ENCODE measurements around the gene CD68.

The CD68 gene

GRCh38 chr17:7563115-7563869, 16.1 kb upstream of the CD68 start:
- ATAC-seq (replicated peaks) (no peak), DNase-seq (no peak)
- peaks cover 24 to 28% of the 10 kb centered on the region in 2 donors for H3K4me1 Mint-ChIP-seq (ENCODE audit: low read depth in 2 of 2)
- H3K27ac Mint-ChIP-seq = peak overlapping the region in 1 of 2 donors; percentile 98
- H3K27me3 Mint-ChIP-seq = no peaks in the 10 kb centered on the region
- H3K36me3 Mint-ChIP-seq (ENCODE audit: insufficient read depth) = peaks cover 55% of the 10 kb centered on the region
- H3K9me3 Mint-ChIP-seq = no peaks in the 10 kb centered on the region
- peak overlapping the region; percentile 95 for H3K4me3 Mint-ChIP-seq

DNA sequence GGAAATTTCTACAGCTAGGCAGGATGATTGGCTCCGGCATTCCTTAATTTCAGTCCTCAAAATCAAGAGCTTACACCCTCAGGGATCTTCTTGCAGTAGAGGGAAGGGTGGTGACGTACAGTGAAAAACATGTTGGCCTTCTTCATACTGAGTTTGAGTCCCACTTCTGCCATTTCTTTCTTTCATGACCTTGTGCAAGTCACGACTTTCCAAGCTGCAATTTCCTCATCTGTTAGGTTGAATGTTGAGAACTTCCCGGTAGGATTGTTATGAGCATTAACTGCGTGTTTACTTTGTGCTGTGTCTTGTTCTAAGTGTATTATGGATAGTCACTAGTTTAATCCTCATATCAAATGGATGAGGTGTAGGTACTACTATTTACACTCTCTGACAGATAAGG, 9.9 kb upstream of the CD68 start:
- H3K27me3 Mint-ChIP-seq = no peaks in the 10 kb centered on the region
- no peak for ATAC-seq (replicated peaks)
- H3K27ac Mint-ChIP-seq = no peak overlapping the region
- H3K4me1 Mint-ChIP-seq (ENCODE audit: low read depth in 2 of 2) = peaks cover 18 to 22% of the 10 kb centered on the region in 2 donors
- peaks cover 63% of the 10 kb centered on the region for H3K36me3 Mint-ChIP-seq (ENCODE audit: insufficient read depth)
- no peak for DNase-seq
- H3K4me3 Mint-ChIP-seq = no peak overlapping the region
- H3K9me3 Mint-ChIP-seq = no peaks in the 10 kb centered on the region

DNA sequence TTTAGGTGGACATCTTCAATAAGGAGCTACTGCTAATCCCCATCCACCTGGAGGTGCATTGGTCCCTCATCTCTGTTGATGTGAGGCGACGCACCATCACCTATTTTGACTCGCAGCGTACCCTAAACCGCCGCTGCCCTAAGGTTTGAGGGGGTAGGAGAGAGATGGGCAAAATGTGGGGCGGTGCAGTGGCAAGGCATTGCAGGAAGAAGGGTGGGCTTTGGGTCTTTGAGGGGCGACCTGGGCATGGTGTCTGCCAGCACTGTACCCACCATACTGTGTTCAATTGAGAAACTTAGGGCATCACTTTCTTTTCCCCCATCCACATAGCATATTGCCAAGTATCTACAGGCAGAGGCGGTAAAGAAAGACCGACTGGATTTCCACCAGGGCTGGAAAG, 9.1 kb upstream of the CD68 start:
- H3K27ac Mint-ChIP-seq = no peak overlapping the region
- no peak overlapping the region for H3K4me3 Mint-ChIP-seq
- H3K27me3 Mint-ChIP-seq = no peaks in the 10 kb centered on the region
- peaks cover 66% of the 10 kb centered on the region for H3K36me3 Mint-ChIP-seq (ENCODE audit: insufficient read depth)
- ATAC-seq (replicated peaks) = no peak
- peaks cover 22 to 26% of the 10 kb centered on the region in 2 donors for H3K4me1 Mint-ChIP-seq (ENCODE audit: low read depth in 2 of 2)
- no peak for DNase-seq
- H3K9me3 Mint-ChIP-seq = no peaks in the 10 kb centered on the region

GRCh38 chr17:7572338-7572587, 7.2 kb upstream of the CD68 start:
- Mint-ChIP-seq H3K36me3 (ENCODE audit: insufficient read depth) (peaks cover 66% of the 10 kb centered on the region), H3K27ac (peak overlapping the region; percentile 100), H3K27me3 (no peaks in the 10 kb centered on the region), H3K4me3 (peak overlapping the region; percentile 98 to 100), H3K9me3 (no peaks in the 10 kb centered on the region), H3K4me1 (ENCODE audit: low read depth in 2 of 2) (peaks cover 29 to 30% of the 10 kb centered on the region in 2 donors)
- DNase-seq (no peak), ATAC-seq (replicated peaks) (no peak)

GRCh38 chr17:7572588-7573323, 6.7 kb upstream of the CD68 start:
- H3K4me3 Mint-ChIP-seq = peak overlapping the region; percentile 98 to 100
- peak; percentile 79 for ATAC-seq (replicated peaks)
- peaks cover 68% of the 10 kb centered on the region for H3K36me3 Mint-ChIP-seq (ENCODE audit: insufficient read depth)
- no peaks in the 10 kb centered on the region for H3K9me3 Mint-ChIP-seq
- peaks cover 29 to 30% of the 10 kb centered on the region in 2 donors for H3K4me1 Mint-ChIP-seq (ENCODE audit: low read depth in 2 of 2)
- H3K27ac Mint-ChIP-seq = peak overlapping the region; percentile 100
- H3K27me3 Mint-ChIP-seq = no peaks in the 10 kb centered on the region
- DNase-seq = peak; percentile 100

DNA sequence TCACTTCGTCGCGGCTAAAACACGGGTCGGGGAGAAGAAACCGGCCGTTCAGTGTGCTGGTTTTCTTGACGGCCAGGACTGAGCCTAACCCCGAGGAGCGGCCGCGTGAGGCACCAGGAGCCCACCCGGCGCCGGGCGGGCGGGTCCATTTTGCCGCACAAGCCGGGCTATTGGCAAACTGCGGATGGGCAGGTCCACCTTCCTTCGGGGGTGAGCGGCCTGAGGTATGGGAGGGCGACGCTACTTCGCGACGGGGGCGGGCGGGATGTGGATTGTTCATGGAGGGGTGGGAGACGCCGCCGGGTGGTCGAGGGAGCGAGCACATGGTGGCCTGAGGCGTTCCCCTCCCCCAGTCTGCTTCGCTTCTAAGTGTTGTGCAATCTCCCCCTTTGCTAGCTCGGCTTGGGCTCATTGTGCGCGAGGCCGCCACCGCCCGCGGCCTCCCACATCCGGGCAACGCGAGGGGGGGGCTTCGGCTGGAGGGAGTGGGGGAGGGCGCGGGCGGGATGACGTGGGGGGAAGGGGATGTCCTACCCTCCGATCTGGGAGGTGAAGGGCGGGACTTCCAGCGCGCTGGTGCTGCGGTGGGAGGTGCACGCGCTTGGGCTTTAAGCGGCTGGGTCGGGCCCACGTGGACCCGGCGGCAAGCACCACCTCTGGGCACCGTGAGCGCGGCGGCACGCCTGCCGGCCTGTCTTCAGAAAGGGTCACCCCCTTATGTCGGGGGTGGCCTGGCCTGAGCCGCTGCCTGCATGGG, 5.9 kb upstream of the CD68 start:
- H3K27me3 Mint-ChIP-seq = no peaks in the 10 kb centered on the region
- ATAC-seq (replicated peaks) = peak; percentile 50
- peaks cover 30 to 34% of the 10 kb centered on the region in 2 donors for H3K4me1 Mint-ChIP-seq (ENCODE audit: low read depth in 2 of 2)
- peak overlapping the region; percentile 100 for H3K27ac Mint-ChIP-seq
- H3K9me3 Mint-ChIP-seq = no peaks in the 10 kb centered on the region
- H3K4me3 Mint-ChIP-seq = peak overlapping the region; percentile 98 to 100
- peak; percentile 84 to 89 (median 87) for DNase-seq
- H3K36me3 Mint-ChIP-seq (ENCODE audit: insufficient read depth) = peaks cover 75% of the 10 kb centered on the region

- peaks cover 36 to 41% of the 10 kb centered on the region in 2 donors for H3K4me1 Mint-ChIP-seq (ENCODE audit: low read depth in 2 of 2)
- no peaks in the 10 kb centered on the region for H3K9me3 Mint-ChIP-seq
- H3K27me3 Mint-ChIP-seq = no peaks in the 10 kb centered on the region
- peaks cover 84% of the 10 kb centered on the region for H3K36me3 Mint-ChIP-seq (ENCODE audit: insufficient read depth)
- H3K4me3 Mint-ChIP-seq = peak overlapping the region; percentile 98 to 100
- H3K27ac Mint-ChIP-seq = peak overlapping the region; percentile 100
- no peak for DNase-seq
- no peak for ATAC-seq (replicated peaks)
Measured at GRCh38 chr17:7574176-7574953, 5.1 kb upstream of the CD68 start.

DNA sequence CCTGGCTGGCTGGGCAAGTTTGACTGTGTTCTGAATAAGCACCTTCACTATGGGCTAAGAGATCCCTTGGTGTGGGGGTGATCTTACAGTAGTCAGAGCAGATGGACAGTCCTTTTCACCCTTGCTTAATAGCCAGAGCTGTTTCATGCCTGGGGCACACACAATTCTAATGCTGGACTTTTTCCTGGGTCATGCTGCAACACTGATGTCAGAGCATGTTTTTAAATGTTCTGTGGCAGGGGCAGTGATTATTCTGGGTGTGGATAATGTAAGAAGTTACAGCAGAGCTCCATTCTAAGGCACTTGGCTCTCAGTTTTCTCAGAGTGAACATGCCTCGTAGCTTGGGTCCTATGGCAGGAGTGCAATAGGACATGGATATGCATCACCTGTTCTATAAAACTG, 4.0 kb upstream of the CD68 start:
- Mint-ChIP-seq H3K4me3 (peak overlapping the region; percentile 18 to 98), H3K27me3 (no peaks in the 10 kb centered on the region), H3K4me1 (ENCODE audit: low read depth in 2 of 2) (peaks cover 45 to 48% of the 10 kb centered on the region in 2 donors), H3K36me3 (ENCODE audit: insufficient read depth) (peaks cover 89% of the 10 kb centered on the region), H3K27ac (peak overlapping the region in 1 of 2 donors; percentile 100), H3K9me3 (no peaks in the 10 kb centered on the region)
- DNase-seq = no peak
- no peak for ATAC-seq (replicated peaks)

DNA sequence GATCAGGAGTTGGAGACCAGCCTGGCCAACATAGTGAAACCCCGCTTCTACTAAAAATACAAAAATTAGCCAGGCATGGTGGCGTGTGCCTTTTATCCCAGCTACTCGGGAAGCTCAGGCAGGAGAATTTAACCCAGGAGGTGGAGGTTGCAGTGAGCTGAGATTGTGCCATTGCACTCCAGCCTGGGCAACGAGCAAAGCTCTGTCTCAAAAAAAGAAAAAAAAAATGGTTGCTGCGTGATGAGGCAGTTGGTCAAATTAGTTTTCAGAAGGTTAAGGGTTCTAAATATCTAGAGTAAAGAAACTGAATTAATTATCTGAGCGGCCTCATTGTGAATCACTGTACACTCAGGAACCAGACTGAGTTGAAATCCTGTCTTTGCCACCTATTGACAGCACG, 3.5 kb upstream of the CD68 start:
- H3K27ac Mint-ChIP-seq = peak overlapping the region in 1 of 2 donors; percentile 94
- H3K4me1 Mint-ChIP-seq (ENCODE audit: low read depth in 2 of 2) = peaks cover 48 to 50% of the 10 kb centered on the region in 2 donors
- H3K9me3 Mint-ChIP-seq = no peaks in the 10 kb centered on the region
- no peak for ATAC-seq (replicated peaks)
- no peaks in the 10 kb centered on the region for H3K27me3 Mint-ChIP-seq
- H3K4me3 Mint-ChIP-seq = peak overlapping the region; percentile 18 to 98
- no peak for DNase-seq
- peaks cover 87% of the 10 kb centered on the region for H3K36me3 Mint-ChIP-seq (ENCODE audit: insufficient read depth)

DNA sequence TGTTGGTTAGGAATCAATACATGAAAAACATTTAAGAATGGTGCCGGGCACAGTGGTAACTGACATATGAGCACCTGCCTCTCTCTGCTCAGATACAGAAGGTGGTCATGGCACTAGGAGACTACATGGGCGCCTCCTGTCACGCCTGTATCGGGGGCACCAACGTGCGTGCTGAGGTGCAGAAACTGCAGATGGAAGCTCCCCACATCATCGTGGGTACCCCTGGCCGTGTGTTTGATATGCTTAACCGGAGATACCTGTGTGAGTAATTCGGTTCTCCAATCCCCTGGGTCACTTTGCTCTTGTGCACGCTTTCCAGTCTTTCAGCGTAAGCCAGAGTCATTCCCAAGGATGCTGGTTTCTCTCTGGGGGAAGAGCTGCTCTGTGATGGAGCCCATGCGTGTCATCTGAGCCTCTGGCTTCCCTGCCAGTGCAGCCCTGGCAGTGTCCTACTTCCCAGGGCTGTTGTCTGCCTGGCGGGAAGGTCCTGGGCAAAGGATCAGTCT, 3.0 kb upstream of the CD68 start:
- peaks cover 48 to 50% of the 10 kb centered on the region in 2 donors for H3K4me1 Mint-ChIP-seq (ENCODE audit: low read depth in 2 of 2)
- no peak for ATAC-seq (replicated peaks)
- peak overlapping the region in 1 of 2 donors; percentile 94 for H3K27ac Mint-ChIP-seq
- H3K27me3 Mint-ChIP-seq = no peaks in the 10 kb centered on the region
- H3K9me3 Mint-ChIP-seq = no peaks in the 10 kb centered on the region
- H3K4me3 Mint-ChIP-seq = peak overlapping the region; percentile 6 to 25
- H3K36me3 Mint-ChIP-seq (ENCODE audit: insufficient read depth) = peaks cover 84% of the 10 kb centered on the region
- DNase-seq = no peak

GRCh38 chr17:7577327-7578199, 1.9 kb upstream of the CD68 start:
- Mint-ChIP-seq H3K27me3 (no peaks in the 10 kb centered on the region), H3K4me3 (peak overlapping the region; percentile 28 to 29), H3K36me3 (ENCODE audit: insufficient read depth) (peaks cover 80% of the 10 kb centered on the region), H3K4me1 (ENCODE audit: low read depth in 2 of 2) (peaks cover 40 to 46% of the 10 kb centered on the region in 2 donors), H3K9me3 (no peaks in the 10 kb centered on the region), H3K27ac (peak overlapping the region; percentile 70 to 94)
- no peak for ATAC-seq (replicated peaks)
- no peak for DNase-seq

Data from effector memory CD8-positive, alpha-beta T cell (primary cell).